Stimulated activated naive B cell treated with anti-CD40 and anti-IgM and Interleukin-4, amounts not matched to agents 10 μg/mL and 1 μg/mL and 100 μg/mL, for 72 hours (primary cell): Measurements from ENCODE around the gene BCOR.

ENCODE experiments used
- ATAC-seq, 2 donors: fragments of 150-1000 bp; cut with Tn5 transposase; replicated peaks; 2 replicates each; pipeline ENCODE4 v1.10.0; 2021; ENCODE audit warnings: moderate library complexity in 1 of 2
- DNase-seq: peaks from one replicate; pipeline ENCODE4 v3.0.0; 2021
- H3K27ac Mint-ChIP-seq: one replicate; pipeline ENCODE4 v1.8.0; 2022; ENCODE audit warnings: mild to moderate bottlenecking, mixed read lengths
- H3K27me3 Mint-ChIP-seq, 2 donors: one replicate each; pipeline ENCODE4 v1.8.0; 2022; ENCODE audit warnings: mixed read lengths in 2 of 2
- H3K36me3 Mint-ChIP-seq, 2 donors: one replicate each; pipeline ENCODE4 v1.8.0; 2022; ENCODE audit warnings: mixed read lengths in 2 of 2, mild to moderate bottlenecking in 1 of 2
- H3K4me1 Mint-ChIP-seq, 2 donors: one replicate each; pipeline ENCODE4 v1.8.0; 2022; ENCODE audit warnings: mixed read lengths in 2 of 2, mild to moderate bottlenecking in 1 of 2
- H3K4me3 Mint-ChIP-seq, 2 donors: one replicate each; pipeline ENCODE4 v1.8.0; 2022; ENCODE audit warnings: mild to moderate bottlenecking in 2 of 2, mixed read lengths in 2 of 2, moderate library complexity in 1 of 2
- H3K9me3 Mint-ChIP-seq, 2 donors: one replicate each; pipeline ENCODE4 v1.8.0; 2022; ENCODE audit warnings: mixed read lengths in 2 of 2, mild to moderate bottlenecking in 1 of 2

The BCOR gene

GRCh38 chrX:40088803-40089540 is 8.8 kb downstream of the BCOR start:
- Mint-ChIP-seq H3K27ac (no peak overlapping the region), H3K27me3 (peaks cover 0 to 28% of the 10 kb centered on the region in 2 donors), H3K4me3 (no peak overlapping the region), H3K9me3 (no peaks in the 10 kb centered on the region), H3K36me3 (peaks cover 0 to 14% of the 10 kb centered on the region in 2 donors), H3K4me1 (peaks cover 39 to 78% of the 10 kb centered on the region in 2 donors)
- DNase-seq (no peak), ATAC-seq (no peak)

- H3K4me1 Mint-ChIP-seq = peaks cover 39 to 76% of the 10 kb centered on the region in 2 donors
- H3K27ac Mint-ChIP-seq = no peak overlapping the region
Observed at GRCh38 chrX:40088299-40088625, 9.5 kb downstream of the BCOR start.

GRCh38 chrX:40087425-40088298 is 10.1 kb downstream of the BCOR start:
- Mint-ChIP-seq H3K4me1 (peaks cover 35 to 73% of the 10 kb centered on the region in 2 donors), H3K27me3 (peaks cover 0 to 25% of the 10 kb centered on the region in 2 donors), H3K4me3 (no peak overlapping the region)

More at GRCh38 chrX:40088299-40088625, 9.5 kb downstream of the BCOR start:
- Mint-ChIP-seq H3K36me3 (peaks cover 0 to 14% of the 10 kb centered on the region in 2 donors), H3K9me3 (no peaks in the 10 kb centered on the region), H3K4me3 (no peak overlapping the region), H3K27me3 (peaks cover 0 to 28% of the 10 kb centered on the region in 2 donors)
- no peak for DNase-seq
- no peak for ATAC-seq

GRCh38 chrX:40086569-40087335 is 11.0 kb downstream of the BCOR start:
- Mint-ChIP-seq H3K27me3 (peaks cover 0 to 28% of the 10 kb centered on the region in 2 donors), H3K4me1 (peaks cover 35 to 74% of the 10 kb centered on the region in 2 donors), H3K9me3 (no peaks in the 10 kb centered on the region), H3K27ac (peak overlapping the region; percentile 63), H3K4me3 (peak overlapping the region in 1 of 2 donors; percentile 31), H3K36me3 (peaks cover 1 to 3% of the 10 kb centered on the region in 2 donors)
- no peak for DNase-seq
- no peak for ATAC-seq

More at GRCh38 chrX:40087425-40088298, 10.1 kb downstream of the BCOR start:
- Mint-ChIP-seq H3K27ac (no peak overlapping the region), H3K36me3 (peaks cover 0 to 8% of the 10 kb centered on the region in 2 donors), H3K9me3 (no peaks in the 10 kb centered on the region)
- ATAC-seq (no peak), DNase-seq (no peak)

- Mint-ChIP-seq H3K27me3 (peaks cover 0 to 24% of the 10 kb centered on the region in 2 donors), H3K9me3 (no peaks in the 10 kb centered on the region), H3K4me3 (no peak overlapping the region), H3K27ac (peak overlapping the region; percentile 22), H3K36me3 (peaks cover 1 to 3% of the 10 kb centered on the region in 2 donors), H3K4me1 (peaks cover 32 to 71% of the 10 kb centered on the region in 2 donors)
- DNase-seq (no peak), ATAC-seq (no peak)
Observed at GRCh38 chrX:40085714-40086113, 12.0 kb downstream of the BCOR start.

- H3K27ac Mint-ChIP-seq = no peak overlapping the region
- DNase-seq (no peak), ATAC-seq (no peak)
- H3K36me3 Mint-ChIP-seq = peaks cover 1 to 7% of the 10 kb centered on the region in 2 donors
- no peaks in the 10 kb centered on the region for H3K9me3 Mint-ChIP-seq
- H3K4me1 Mint-ChIP-seq = peaks cover 32 to 70% of the 10 kb centered on the region in 2 donors
- H3K27me3 Mint-ChIP-seq = peaks cover 0 to 23% of the 10 kb centered on the region in 2 donors
- H3K4me3 Mint-ChIP-seq = no peak overlapping the region
Observed at GRCh38 chrX:40085102-40085551, 12.6 kb downstream of the BCOR start.

- no peak overlapping the region for H3K27ac Mint-ChIP-seq
Observed at GRCh38 chrX:40084471-40085101, 13.2 kb downstream of the BCOR start.

GRCh38 chrX:40083979-40084359 is 13.8 kb downstream of the BCOR start:
- H3K4me3 Mint-ChIP-seq = peak overlapping the region; percentile 70 to 77
- ATAC-seq (peak in 1 of 2 donors; percentile 12), DNase-seq (no peak)
- peaks cover 1 to 11% of the 10 kb centered on the region in 2 donors for H3K36me3 Mint-ChIP-seq
- peaks cover 0 to 22% of the 10 kb centered on the region in 2 donors for H3K27me3 Mint-ChIP-seq
- peaks cover 31 to 69% of the 10 kb centered on the region in 2 donors for H3K4me1 Mint-ChIP-seq
- peak overlapping the region; percentile 56 for H3K27ac Mint-ChIP-seq
- no peaks in the 10 kb centered on the region for H3K9me3 Mint-ChIP-seq

More at GRCh38 chrX:40084471-40085101, 13.2 kb downstream of the BCOR start:
- no peak for DNase-seq
- Mint-ChIP-seq H3K36me3 (peaks cover 1 to 7% of the 10 kb centered on the region in 2 donors), H3K4me1 (peaks cover 32 to 69% of the 10 kb centered on the region in 2 donors), H3K27me3 (peaks cover 0 to 22% of the 10 kb centered on the region in 2 donors), H3K9me3 (no peaks in the 10 kb centered on the region), H3K4me3 (peak overlapping the region; percentile 70 to 77)
- no peak for ATAC-seq

- Mint-ChIP-seq H3K4me3 (peak overlapping the region; percentile 72 to 77), H3K36me3 (peaks cover 1 to 11% of the 10 kb centered on the region in 2 donors), H3K4me1 (peaks cover 27 to 64% of the 10 kb centered on the region in 2 donors), H3K27ac (no peak overlapping the region), H3K27me3 (peaks cover 0 to 22% of the 10 kb centered on the region in 2 donors), H3K9me3 (no peaks in the 10 kb centered on the region)
- DNase-seq (peak; percentile 31), ATAC-seq (peak; percentile 78 to 83)
Observed at GRCh38 chrX:40083120-40083978, 14.4 kb downstream of the BCOR start.

GRCh38 chrX:40082447-40083119 is 15.2 kb downstream of the BCOR start:
- no peaks in the 10 kb centered on the region for H3K9me3 Mint-ChIP-seq
- H3K27me3 Mint-ChIP-seq = peaks cover 0 to 30% of the 10 kb centered on the region in 2 donors
- DNase-seq (no peak), ATAC-seq (peak; percentile 54 to 66)
- H3K27ac Mint-ChIP-seq = peak overlapping the region; percentile 26
- peak overlapping the region; percentile 48 to 72 for H3K4me3 Mint-ChIP-seq
- peaks cover 5 to 18% of the 10 kb centered on the region in 2 donors for H3K36me3 Mint-ChIP-seq
- H3K4me1 Mint-ChIP-seq = peaks cover 31 to 64% of the 10 kb centered on the region in 2 donors

GRCh38 chrX:40081679-40082068 is 16.1 kb downstream of the BCOR start:
- Mint-ChIP-seq H3K27ac (no peak overlapping the region), H3K36me3 (peaks cover 5 to 20% of the 10 kb centered on the region in 2 donors), H3K4me1 (peaks cover 31 to 61% of the 10 kb centered on the region in 2 donors), H3K27me3 (peaks cover 0 to 28% of the 10 kb centered on the region in 2 donors), H3K9me3 (no peaks in the 10 kb centered on the region), H3K4me3 (no peak overlapping the region)
- ATAC-seq = no peak
- no peak for DNase-seq

GRCh38 chrX:40080894-40081678 is 16.7 kb downstream of the BCOR start:
- H3K27me3 Mint-ChIP-seq = peaks cover 0 to 27% of the 10 kb centered on the region in 2 donors
- no peak overlapping the region for H3K27ac Mint-ChIP-seq
- peaks cover 29 to 59% of the 10 kb centered on the region in 2 donors for H3K4me1 Mint-ChIP-seq

More at GRCh38 chrX:40080894-40081678, 16.7 kb downstream of the BCOR start:
- no peaks in the 10 kb centered on the region for H3K9me3 Mint-ChIP-seq
- DNase-seq = no peak
- H3K4me3 Mint-ChIP-seq = no peak overlapping the region
- ATAC-seq = no peak
- peaks cover 5 to 22% of the 10 kb centered on the region in 2 donors for H3K36me3 Mint-ChIP-seq
